Measurements from ENCODE around the gene CST3.
"Not testable (repeated sequence)": the region's sequence is repeated elsewhere in the genome, so short reads cannot be mapped to it uniquely, and the experiment has no call there.

The CST3 gene

GRCh38 chr20:23662276-23662870 is 24.6 kb upstream of the CST3 start:
- no peak for DNase-seq (ENCODE audit: extremely low read depth in 1 of 2, low read depth in 1 of 2)

DNA sequence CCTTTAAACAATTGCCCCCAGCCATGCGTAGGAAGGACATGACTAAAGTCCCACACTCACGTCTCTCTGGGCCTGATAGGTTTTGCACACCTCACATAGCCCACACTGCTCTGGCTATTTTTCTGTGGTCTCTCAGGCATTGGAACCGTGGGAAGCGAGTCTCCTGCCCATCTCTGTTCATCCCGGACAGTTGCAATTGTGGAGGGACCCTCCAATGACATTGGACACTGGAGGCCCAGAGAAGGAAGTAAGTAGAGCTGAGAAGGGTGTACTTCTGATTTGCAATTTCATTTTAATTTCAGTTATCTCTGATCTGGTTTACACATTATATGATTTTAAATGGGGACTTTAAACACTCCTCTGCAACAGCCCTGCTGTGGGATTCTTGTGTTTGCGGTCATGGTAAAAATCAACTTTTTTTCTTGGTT is 23.3 kb upstream of the CST3 start:
- no peak for DNase-seq (ENCODE audit: extremely low read depth in 1 of 2, low read depth in 1 of 2)

DNA sequence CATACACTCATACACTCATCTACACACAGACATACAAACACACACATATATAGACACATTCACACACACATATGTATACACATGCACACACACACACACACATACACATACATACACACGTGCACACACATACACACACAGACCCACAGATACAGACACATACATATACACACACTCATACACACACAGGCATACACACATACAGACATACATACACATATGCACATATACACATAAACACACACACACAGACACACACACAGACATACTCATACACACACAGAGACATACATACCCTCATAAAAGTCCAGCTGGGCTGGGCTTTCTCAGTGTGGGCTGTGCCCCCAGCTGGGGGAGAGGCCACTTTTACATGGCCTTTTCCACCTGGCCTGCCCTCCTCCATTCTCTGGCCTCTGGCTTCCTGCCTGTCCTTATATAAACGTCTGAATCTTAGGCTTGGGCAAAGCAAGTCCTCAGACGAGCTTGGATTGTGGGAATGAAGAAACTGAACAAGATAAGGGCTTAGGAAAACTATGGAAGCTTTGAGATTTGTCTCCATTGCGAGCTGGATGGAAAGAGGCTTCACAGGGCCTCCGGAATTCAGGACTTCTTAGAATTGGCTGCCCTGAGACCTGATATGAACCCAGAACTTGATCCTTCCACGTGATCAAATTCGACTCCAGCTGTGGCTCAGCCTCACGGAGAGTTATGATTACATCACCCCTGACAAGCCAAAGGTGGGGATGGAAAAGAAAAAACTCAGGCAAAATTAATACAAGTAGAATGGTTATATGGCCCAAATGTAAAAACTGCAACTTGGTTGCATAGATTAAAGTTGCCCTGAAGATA is 22.5 kb upstream of the CST3 start:
- no peak for DNase-seq (ENCODE audit: extremely low read depth in 1 of 2, low read depth in 1 of 2)

GRCh38 chr20:23659610-23659988 is 21.8 kb upstream of the CST3 start:
- DNase-seq (ENCODE audit: extremely low read depth in 1 of 2, low read depth in 1 of 2) = not testable (repeated sequence)

DNA sequence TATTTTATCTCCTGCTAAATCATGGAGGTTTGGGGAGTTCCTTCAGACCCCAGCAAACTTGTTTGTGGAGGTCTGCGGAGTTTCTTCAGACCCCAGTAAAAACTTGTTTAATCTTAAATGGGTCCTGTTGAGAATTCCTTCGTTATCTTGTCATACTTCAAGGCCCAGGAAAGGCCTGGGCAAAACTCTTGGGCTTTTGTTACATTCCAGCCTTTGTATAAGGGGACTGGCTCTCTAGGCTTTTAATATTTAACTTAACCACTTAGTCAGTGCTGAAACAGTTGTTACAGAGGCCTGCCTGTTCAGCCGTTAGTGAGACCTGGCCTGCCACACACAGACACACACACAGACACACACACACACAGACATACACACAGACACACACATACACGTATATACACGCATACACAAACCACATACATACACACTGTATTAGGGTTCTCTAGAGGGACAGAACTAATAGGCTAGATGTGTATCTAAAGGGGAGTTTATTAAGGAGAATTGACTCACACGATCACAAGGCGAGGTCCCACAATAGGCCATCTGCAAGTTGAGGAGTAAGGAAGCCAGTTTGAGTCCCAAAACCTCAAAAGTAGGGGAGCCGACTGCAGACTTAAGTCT is 21.3 kb upstream of the CST3 start:
- no peak for DNase-seq (ENCODE audit: extremely low read depth in 1 of 2, low read depth in 1 of 2)

DNA sequence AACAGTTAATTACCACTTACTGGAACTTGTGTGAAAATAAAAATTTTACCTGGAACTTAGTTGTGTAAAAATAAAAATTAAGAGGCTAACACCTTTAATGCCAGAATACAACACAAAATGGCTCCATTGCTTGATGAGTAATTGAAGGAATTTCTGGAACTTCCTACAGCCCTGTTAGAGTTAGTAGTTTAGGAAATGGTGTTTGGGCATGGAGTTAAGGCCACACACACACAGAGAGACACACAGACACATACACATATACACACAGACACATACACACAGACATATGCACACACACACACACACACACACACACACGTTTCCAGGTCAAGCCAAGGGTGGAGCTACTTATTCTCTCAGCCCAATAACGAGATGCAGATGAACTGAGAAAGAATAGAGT is 20.6 kb upstream of the CST3 start:
- DNase-seq (ENCODE audit: extremely low read depth in 1 of 2, low read depth in 1 of 2) = no peak

- DNase-seq (ENCODE audit: extremely low read depth in 1 of 2, low read depth in 1 of 2) = no peak
These were observed 19.4 kb upstream of the CST3 start for GRCh38 chr20:23657202-23657601.

DNA sequence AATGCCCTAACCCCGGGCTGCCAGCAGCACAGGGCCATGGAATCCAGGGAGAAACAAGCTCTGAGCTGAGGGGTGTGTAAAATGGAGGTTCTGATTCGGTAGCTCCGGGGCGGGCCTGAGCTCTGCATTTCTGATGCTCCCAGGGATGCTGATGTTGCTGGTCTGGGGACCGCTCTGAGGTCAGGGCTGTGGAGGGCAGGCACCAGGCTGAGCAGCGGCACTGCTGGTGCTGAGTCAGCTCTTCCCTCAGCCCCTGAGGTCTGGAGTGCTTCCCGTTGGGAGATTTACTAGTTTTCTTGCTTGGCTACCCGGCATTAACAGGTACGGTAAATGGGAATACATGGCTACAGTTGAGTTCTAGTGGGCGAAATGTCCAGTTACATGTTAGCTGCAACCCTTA is 18.6 kb upstream of the CST3 start:
- no peak for DNase-seq (ENCODE audit: extremely low read depth in 1 of 2, low read depth in 1 of 2)

GRCh38 chr20:23655491-23656211 is 17.9 kb upstream of the CST3 start:
- no peak for DNase-seq (ENCODE audit: extremely low read depth in 1 of 2, low read depth in 1 of 2)

- DNase-seq (ENCODE audit: extremely low read depth in 1 of 2, low read depth in 1 of 2) = no peak
These were observed 17.0 kb upstream of the CST3 start for GRCh38 chr20:23654717-23655116.

DNA sequence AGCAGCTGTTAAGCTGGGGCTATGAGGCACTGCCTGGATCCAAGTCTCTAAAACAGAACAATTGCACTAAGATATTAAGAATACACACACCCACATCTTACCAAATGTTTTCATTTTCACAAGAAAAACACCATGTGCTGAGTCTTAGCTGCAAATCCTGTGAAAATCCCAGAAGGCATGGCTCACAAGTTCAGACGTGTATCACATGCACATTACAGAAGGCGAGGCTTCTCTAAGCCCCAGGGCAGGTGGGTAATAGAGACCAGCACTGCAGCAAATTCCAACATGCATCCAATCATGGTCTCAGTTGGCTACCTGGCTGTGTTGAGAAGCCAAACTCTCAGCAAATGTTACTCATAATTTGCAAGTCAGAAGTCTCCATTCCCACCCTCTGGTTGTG is 16.2 kb upstream of the CST3 start:
- DNase-seq (ENCODE audit: extremely low read depth in 1 of 2, low read depth in 1 of 2) = no peak

- no peak for DNase-seq (ENCODE audit: extremely low read depth in 1 of 2, low read depth in 1 of 2)
These were observed 15.7 kb upstream of the CST3 start for GRCh38 chr20:23653400-23653938.

DNA sequence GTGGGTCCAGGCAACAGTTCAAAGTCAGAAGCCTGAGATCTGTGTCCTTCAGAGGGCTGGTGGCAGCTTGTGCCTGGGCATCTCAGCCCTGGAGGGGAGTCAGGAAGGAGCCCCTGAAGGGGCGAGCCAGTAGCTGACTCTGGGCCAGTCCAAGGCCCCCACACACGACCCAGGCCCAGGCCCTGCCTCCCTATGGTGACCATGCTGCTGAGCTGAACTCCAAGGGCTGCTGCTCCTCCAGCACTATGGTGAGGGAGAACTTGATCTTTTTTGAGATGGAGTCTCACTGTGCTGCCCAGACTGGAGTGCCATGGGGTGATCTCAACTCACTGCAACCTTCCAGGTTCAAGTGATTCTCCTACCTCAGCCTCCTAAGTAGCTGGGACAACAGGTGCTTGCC is 15.2 kb upstream of the CST3 start:
- DNase-seq (ENCODE audit: extremely low read depth in 1 of 2, low read depth in 1 of 2) = no peak

- DNase-seq (ENCODE audit: extremely low read depth in 1 of 2, low read depth in 1 of 2) = no peak
These were observed 14.6 kb upstream of the CST3 start for GRCh38 chr20:23652371-23652770.

GRCh38 chr20:23651117-23651516 is 13.4 kb upstream of the CST3 start:
- DNase-seq (ENCODE audit: extremely low read depth in 1 of 2, low read depth in 1 of 2) = no peak

DNA sequence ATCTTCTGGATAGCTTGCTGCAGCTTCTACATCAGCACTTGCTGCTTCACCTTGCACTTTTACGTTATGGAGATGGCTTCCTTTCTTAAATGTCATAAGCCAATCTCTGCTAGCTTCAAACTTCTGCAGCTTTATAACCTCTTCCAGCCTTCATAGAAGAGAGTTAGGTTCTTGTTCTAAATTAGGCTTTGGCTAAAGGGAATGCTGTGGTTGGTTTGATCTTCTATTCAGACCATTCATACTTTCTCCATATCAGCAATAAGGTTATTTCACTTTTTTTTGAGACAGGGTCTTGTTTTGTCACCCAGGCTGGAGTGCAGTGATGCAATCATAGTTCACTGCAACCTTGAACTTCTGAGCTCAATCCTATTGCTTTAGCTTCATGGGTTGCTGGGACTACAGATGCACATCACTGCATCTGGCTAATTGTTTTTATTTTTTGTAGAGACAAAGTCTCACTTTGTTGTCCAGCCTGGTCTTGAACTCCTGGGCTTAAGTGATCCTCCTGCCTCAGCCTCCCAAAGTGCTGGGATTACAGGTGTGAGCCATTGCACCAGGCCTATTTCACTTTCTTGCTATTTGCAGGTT is 12.2 kb upstream of the CST3 start:
- DNase-seq (ENCODE audit: extremely low read depth in 1 of 2, low read depth in 1 of 2) = no peak

GRCh38 chr20:23649242-23649641 is 11.5 kb upstream of the CST3 start:
- no peak for DNase-seq (ENCODE audit: extremely low read depth in 1 of 2, low read depth in 1 of 2)

GRCh38 chr20:23647346-23647745 is 9.6 kb upstream of the CST3 start:
- DNase-seq (ENCODE audit: extremely low read depth in 1 of 2, low read depth in 1 of 2) = no peak

DNA sequence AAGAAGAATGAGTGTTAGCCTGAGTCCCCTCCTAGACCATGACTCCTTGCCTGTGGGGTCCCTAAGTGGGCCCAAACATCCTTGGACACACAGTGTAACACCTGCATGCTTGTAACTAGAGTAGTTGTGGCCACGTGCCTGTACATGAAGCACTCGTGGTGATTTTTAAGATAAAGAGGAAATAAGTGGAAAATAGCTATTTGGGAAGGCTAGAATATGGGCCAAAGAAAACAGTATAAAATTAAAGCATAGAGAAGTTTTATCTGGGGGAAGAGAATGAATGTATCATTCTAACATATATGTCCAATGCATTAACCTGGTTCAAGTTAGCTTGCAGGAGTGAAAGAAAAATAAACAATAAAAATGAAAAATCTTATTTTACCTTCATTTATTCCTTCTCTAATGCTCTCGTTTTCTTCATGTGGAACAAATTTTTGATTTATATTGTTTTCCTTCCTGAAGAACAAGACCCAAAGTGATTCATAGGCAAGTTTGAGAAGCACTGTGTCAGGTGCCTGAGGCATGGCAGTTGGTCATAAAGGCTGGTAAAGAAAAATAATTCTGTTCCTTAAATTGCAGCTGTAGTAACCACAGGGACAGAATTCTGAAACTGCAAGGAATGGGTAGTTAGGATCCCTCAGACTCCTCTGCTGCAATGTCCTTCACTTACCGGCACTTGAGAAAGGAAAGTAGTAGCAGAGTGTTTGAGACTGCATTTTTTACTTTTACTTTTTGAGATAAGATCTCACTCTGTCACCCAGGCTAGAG is 8.5 kb upstream of the CST3 start:
- DNase-seq (ENCODE audit: extremely low read depth in 1 of 2, low read depth in 1 of 2) = no peak

GRCh38 chr20:23645575-23645974 is 7.8 kb upstream of the CST3 start:
- DNase-seq (ENCODE audit: extremely low read depth in 1 of 2, low read depth in 1 of 2) = no peak

All from activated CD8-positive, alpha-beta memory T cell treated with anti-CD3 and anti-CD28 coated beads for 1 hour (primary cell).